ENCODE results near the gene SLC35D3.
"Not testable (repeated sequence)": the region's sequence is repeated elsewhere in the genome, so short reads cannot be mapped to it uniquely, and the experiment has no call there.

SLC35D3 gene

GRCh38 chr6:136923116-136923953 lies 1.2 kb downstream of the SLC35D3 start:
- DNase-seq = peak; percentile 6

GRCh38 chr6:136923954-136924673 lies 2.0 kb downstream of the SLC35D3 start:
- DNase-seq = no peak

- DNase-seq = no peak
These were observed 4.3 kb downstream of the SLC35D3 start for GRCh38 chr6:136926383-136926782.

GRCh38 chr6:136927292-136927691 lies 5.2 kb downstream of the SLC35D3 start:
- DNase-seq = peak; percentile 32

GRCh38 chr6:136930528-136930927 lies 8.4 kb downstream of the SLC35D3 start:
- DNase-seq = no peak

GRCh38 chr6:136932599-136932998 lies 10.5 kb downstream of the SLC35D3 start:
- DNase-seq = no peak

- DNase-seq = no peak
These were observed 23.0 kb downstream of the SLC35D3 start for GRCh38 chr6:136945072-136945471.

- no peak for DNase-seq
These were observed 23.6 kb downstream of the SLC35D3 start for GRCh38 chr6:136945711-136946121.

- DNase-seq = no peak
These were observed 24.9 kb downstream of the SLC35D3 start for GRCh38 chr6:136947037-136947436.

GRCh38 chr6:136949957-136950356 lies 27.9 kb downstream of the SLC35D3 start:
- DNase-seq = not testable (repeated sequence)

- DNase-seq = no peak
These were observed 28.5 kb downstream of the SLC35D3 start for GRCh38 chr6:136950436-136951126.

GRCh38 chr6:136952714-136953260 lies 30.7 kb downstream of the SLC35D3 start:
- DNase-seq = no peak

- DNase-seq = no peak
These were observed 33.0 kb downstream of the SLC35D3 start for GRCh38 chr6:136955123-136955522.

GRCh38 chr6:136956590-136957544 lies 34.8 kb downstream of the SLC35D3 start:
- no peak for DNase-seq

- no peak for DNase-seq
These were observed 36.1 kb downstream of the SLC35D3 start for GRCh38 chr6:136958168-136958567.

- DNase-seq = no peak
These were observed 37.4 kb downstream of the SLC35D3 start for GRCh38 chr6:136959471-136959891.

GRCh38 chr6:136959935-136960334 lies 37.8 kb downstream of the SLC35D3 start:
- not testable (repeated sequence) for DNase-seq

- no peak for DNase-seq
These were observed 38.7 kb downstream of the SLC35D3 start for GRCh38 chr6:136960781-136961180.

- no peak for DNase-seq
These were observed 39.7 kb downstream of the SLC35D3 start for GRCh38 chr6:136961848-136962247.

- no peak for DNase-seq
These were observed 40.6 kb downstream of the SLC35D3 start for GRCh38 chr6:136962661-136963060.

- no peak for DNase-seq
These were observed 41.2 kb downstream of the SLC35D3 start for GRCh38 chr6:136963259-136963658.

GRCh38 chr6:136964398-136964797 lies 42.3 kb downstream of the SLC35D3 start:
- no peak for DNase-seq

All from CD4-positive, alpha-beta T cell treated with Interleukin-17A for 4 hours (primary cell).